ENCODE data around the gene SASH1. TPM values are rescaled to one million over a fixed set of nuclear protein-coding genes. Genes with fewer than 3 reads are reported as not detected.

SASH1 gene
- total RNA-seq, 2 donors from 2014 or later: 0.17 to 0.20 TPM

- ATAC-seq: no peak
- Mint-ChIP-seq H3K27ac (no peak overlapping the region), H3K9me3 (no peaks in the 10 kb centered on the region), H3K4me3 (no peak overlapping the region), H3K4me1 (ENCODE audit: low read depth in 2 of 2) (peaks cover 0 to 5% of the 10 kb centered on the region in 2 donors), H3K27me3 (peaks cover 0 to 2% of the 10 kb centered on the region in 2 donors), H3K36me3 (no peaks in the 10 kb centered on the region)
- DNase-seq (ENCODE audit: low spot score): no peak
These were observed 180.9 kb downstream of the SASH1 start for GRCh38 chr6:148523551-148523950.

GRCh38 chr6:148524471-148524882 lies 181.8 kb downstream of the SASH1 start:
- ATAC-seq (peak in 1 of 2 donors; percentile 47), DNase-seq (ENCODE audit: low spot score) (no peak)
- peaks cover 0 to 5% of the 10 kb centered on the region in 2 donors for H3K4me1 Mint-ChIP-seq (ENCODE audit: low read depth in 2 of 2)
- H3K9me3 Mint-ChIP-seq: no peaks in the 10 kb centered on the region
- peaks cover 0 to 5% of the 10 kb centered on the region in 2 donors for H3K27me3 Mint-ChIP-seq
- peak overlapping the region; percentile 41 for H3K4me3 Mint-ChIP-seq
- H3K27ac Mint-ChIP-seq: peak overlapping the region; percentile 33 to 68
- no peaks in the 10 kb centered on the region for H3K36me3 Mint-ChIP-seq

- DNase-seq (ENCODE audit: low spot score) (no peak), ATAC-seq (peak in 1 of 2 donors; percentile 53)
- H3K27ac Mint-ChIP-seq: peak overlapping the region; percentile 33 to 68
- peak overlapping the region; percentile 41 for H3K4me3 Mint-ChIP-seq
- peaks cover 0 to 5% of the 10 kb centered on the region in 2 donors for H3K27me3 Mint-ChIP-seq
- no peaks in the 10 kb centered on the region for H3K9me3 Mint-ChIP-seq
- no peaks in the 10 kb centered on the region for H3K36me3 Mint-ChIP-seq
- H3K4me1 Mint-ChIP-seq (ENCODE audit: low read depth in 2 of 2): peaks cover 0 to 5% of the 10 kb centered on the region in 2 donors
These were observed 182.3 kb downstream of the SASH1 start for GRCh38 chr6:148524976-148525375.

- peaks cover 0 to 5% of the 10 kb centered on the region in 2 donors for H3K4me1 Mint-ChIP-seq (ENCODE audit: low read depth in 2 of 2)
- H3K27ac Mint-ChIP-seq: no peak overlapping the region
- no peaks in the 10 kb centered on the region for H3K36me3 Mint-ChIP-seq
- no peak for DNase-seq (ENCODE audit: low spot score)
- no peaks in the 10 kb centered on the region for H3K9me3 Mint-ChIP-seq
- peak overlapping the region; percentile 41 for H3K4me3 Mint-ChIP-seq
- H3K27me3 Mint-ChIP-seq: peaks cover 0 to 5% of the 10 kb centered on the region in 2 donors
- no peak for ATAC-seq
These were observed 182.8 kb downstream of the SASH1 start for GRCh38 chr6:148525453-148525852.

- DNase-seq (ENCODE audit: low spot score): no peak
- Mint-ChIP-seq H3K36me3 (no peaks in the 10 kb centered on the region), H3K27ac (no peak overlapping the region), H3K9me3 (no peaks in the 10 kb centered on the region), H3K4me1 (ENCODE audit: low read depth in 2 of 2) (peaks cover 0 to 5% of the 10 kb centered on the region in 2 donors), H3K4me3 (no peak overlapping the region), H3K27me3 (peaks cover 0 to 5% of the 10 kb centered on the region in 2 donors)
- no peak for ATAC-seq
These were observed 183.5 kb downstream of the SASH1 start for GRCh38 chr6:148526145-148526544.

GRCh38 chr6:148528292-148528691 lies 185.7 kb downstream of the SASH1 start:
- Mint-ChIP-seq H3K27me3 (peaks cover 0 to 5% of the 10 kb centered on the region in 2 donors), H3K4me3 (no peak overlapping the region), H3K27ac (no peak overlapping the region), H3K4me1 (ENCODE audit: low read depth in 2 of 2) (no peaks in the 10 kb centered on the region), H3K36me3 (no peaks in the 10 kb centered on the region), H3K9me3 (no peaks in the 10 kb centered on the region)
- DNase-seq (ENCODE audit: low spot score): no peak
- no peak for ATAC-seq

- no peaks in the 10 kb centered on the region for H3K9me3 Mint-ChIP-seq
- H3K27ac Mint-ChIP-seq: no peak overlapping the region
- DNase-seq (ENCODE audit: low spot score) (no peak), ATAC-seq (no peak)
- no peak overlapping the region for H3K4me3 Mint-ChIP-seq
- H3K36me3 Mint-ChIP-seq: no peaks in the 10 kb centered on the region
- H3K27me3 Mint-ChIP-seq: peaks cover 0 to 7% of the 10 kb centered on the region in 2 donors
- no peaks in the 10 kb centered on the region for H3K4me1 Mint-ChIP-seq (ENCODE audit: low read depth in 2 of 2)
These were observed 186.4 kb downstream of the SASH1 start for GRCh38 chr6:148529010-148529409.

- Mint-ChIP-seq H3K4me3 (no peak overlapping the region), H3K4me1 (ENCODE audit: low read depth in 2 of 2) (no peaks in the 10 kb centered on the region), H3K9me3 (no peaks in the 10 kb centered on the region), H3K36me3 (no peaks in the 10 kb centered on the region), H3K27me3 (peaks cover 0 to 7% of the 10 kb centered on the region in 2 donors), H3K27ac (no peak overlapping the region)
- no peak for DNase-seq (ENCODE audit: low spot score)
- ATAC-seq: no peak
These were observed 187.8 kb downstream of the SASH1 start for GRCh38 chr6:148530394-148530953.

- ATAC-seq (no peak), DNase-seq (ENCODE audit: low spot score) (no peak)
- no peak overlapping the region for H3K27ac Mint-ChIP-seq
- no peak overlapping the region for H3K4me3 Mint-ChIP-seq
- no peaks in the 10 kb centered on the region for H3K9me3 Mint-ChIP-seq
- H3K27me3 Mint-ChIP-seq: peaks cover 0 to 11% of the 10 kb centered on the region in 2 donors
- no peaks in the 10 kb centered on the region for H3K36me3 Mint-ChIP-seq
- H3K4me1 Mint-ChIP-seq (ENCODE audit: low read depth in 2 of 2): no peaks in the 10 kb centered on the region
These were observed 188.3 kb downstream of the SASH1 start for GRCh38 chr6:148530976-148531375.

GRCh38 chr6:148532698-148533097 lies 190.1 kb downstream of the SASH1 start:
- ATAC-seq (peak in 1 of 2 donors; percentile 18), DNase-seq (ENCODE audit: low spot score) (no peak)
- H3K4me3 Mint-ChIP-seq: no peak overlapping the region

GRCh38 chr6:148533309-148534107 lies 190.9 kb downstream of the SASH1 start:
- Mint-ChIP-seq H3K27ac (no peak overlapping the region), H3K9me3 (no peaks in the 10 kb centered on the region), H3K27me3 (peaks cover 7 to 13% of the 10 kb centered on the region in 2 donors), H3K4me3 (no peak overlapping the region), H3K36me3 (no peaks in the 10 kb centered on the region), H3K4me1 (ENCODE audit: low read depth in 2 of 2) (peaks cover 1 to 6% of the 10 kb centered on the region in 2 donors)
- ATAC-seq: no peak
- DNase-seq (ENCODE audit: low spot score): no peak

More at GRCh38 chr6:148532698-148533097, 190.1 kb downstream of the SASH1 start:
- peaks cover 0 to 12% of the 10 kb centered on the region in 2 donors for H3K27me3 Mint-ChIP-seq
- H3K27ac Mint-ChIP-seq: no peak overlapping the region
- H3K9me3 Mint-ChIP-seq: no peaks in the 10 kb centered on the region
- no peaks in the 10 kb centered on the region for H3K4me1 Mint-ChIP-seq (ENCODE audit: low read depth in 2 of 2)
- H3K36me3 Mint-ChIP-seq: no peaks in the 10 kb centered on the region

GRCh38 chr6:148534871-148535270 lies 192.2 kb downstream of the SASH1 start:
- no peaks in the 10 kb centered on the region for H3K36me3 Mint-ChIP-seq
- H3K9me3 Mint-ChIP-seq: no peaks in the 10 kb centered on the region
- H3K4me3 Mint-ChIP-seq: no peak overlapping the region
- ATAC-seq (peak in 1 of 2 donors; percentile 13), DNase-seq (ENCODE audit: low spot score) (no peak)
- H3K27ac Mint-ChIP-seq: no peak overlapping the region
- H3K4me1 Mint-ChIP-seq (ENCODE audit: low read depth in 2 of 2): peaks cover 4 to 9% of the 10 kb centered on the region in 2 donors
- peaks cover 11 to 17% of the 10 kb centered on the region in 2 donors for H3K27me3 Mint-ChIP-seq

- Mint-ChIP-seq H3K27me3 (peaks cover 16 to 22% of the 10 kb centered on the region in 2 donors), H3K27ac (no peak overlapping the region), H3K36me3 (no peaks in the 10 kb centered on the region), H3K4me1 (ENCODE audit: low read depth in 2 of 2) (peaks cover 4 to 9% of the 10 kb centered on the region in 2 donors), H3K9me3 (no peaks in the 10 kb centered on the region), H3K4me3 (no peak overlapping the region)
- DNase-seq (ENCODE audit: low spot score) (no peak), ATAC-seq (no peak)
These were observed 192.7 kb downstream of the SASH1 start for GRCh38 chr6:148535381-148535780.

GRCh38 chr6:148535976-148536375 lies 193.3 kb downstream of the SASH1 start:
- Mint-ChIP-seq H3K27ac (no peak overlapping the region), H3K27me3 (peaks cover 19 to 28% of the 10 kb centered on the region in 2 donors), H3K9me3 (no peaks in the 10 kb centered on the region), H3K4me1 (ENCODE audit: low read depth in 2 of 2) (peaks cover 4 to 9% of the 10 kb centered on the region in 2 donors), H3K4me3 (no peak overlapping the region), H3K36me3 (no peaks in the 10 kb centered on the region)
- no peak for ATAC-seq
- no peak for DNase-seq (ENCODE audit: low spot score)
